Measurements from ENCODE around the gene KRTAP10-1.

- TF ChIP-seq POLR2AphosphoS5 (IDR thresholded peaks at IDR 0.05; ENCODE audit: borderline replicate concordance, low read depth, low read length) (no peak), EZH2 (IDR thresholded peaks at IDR 0.05) (no peak), FOXP2 (optimal IDR thresholded peaks at IDR 0.05; ENCODE audit: control extremely low read depth, extremely low read length, insufficient read depth) (no peak)
Measured at GRCh38 chr21:44498280-44499210, 41.5 kb downstream of the KRTAP10-1 start.
